D721Med (cell line): ENCODE results near the gene SNAPC4.

Experiments used
- DNase-seq: peaks from one replicate; pipeline ENCODE4 v3.0.0; 2011; ENCODE audit warnings: low spot score; ENCODE audit not compliant: insufficient read length
- FAIRE-seq: peaks from 2 replicates; lab custom pipeline; 2011; peaks lifted over from hg19 to GRCh38; lab: Jason Lieb, UNC
- TF ChIP-seq, protein P1 (sequence below): IDR thresholded peaks from 2 replicates; pipeline ENCODE4 v1.5.1; 2012; ENCODE audit warnings: mild to moderate bottlenecking, control low read depth; ENCODE audit not compliant: insufficient read depth; ENCODE audit errors: missing control alignments

SNAPC4 gene

DNA sequence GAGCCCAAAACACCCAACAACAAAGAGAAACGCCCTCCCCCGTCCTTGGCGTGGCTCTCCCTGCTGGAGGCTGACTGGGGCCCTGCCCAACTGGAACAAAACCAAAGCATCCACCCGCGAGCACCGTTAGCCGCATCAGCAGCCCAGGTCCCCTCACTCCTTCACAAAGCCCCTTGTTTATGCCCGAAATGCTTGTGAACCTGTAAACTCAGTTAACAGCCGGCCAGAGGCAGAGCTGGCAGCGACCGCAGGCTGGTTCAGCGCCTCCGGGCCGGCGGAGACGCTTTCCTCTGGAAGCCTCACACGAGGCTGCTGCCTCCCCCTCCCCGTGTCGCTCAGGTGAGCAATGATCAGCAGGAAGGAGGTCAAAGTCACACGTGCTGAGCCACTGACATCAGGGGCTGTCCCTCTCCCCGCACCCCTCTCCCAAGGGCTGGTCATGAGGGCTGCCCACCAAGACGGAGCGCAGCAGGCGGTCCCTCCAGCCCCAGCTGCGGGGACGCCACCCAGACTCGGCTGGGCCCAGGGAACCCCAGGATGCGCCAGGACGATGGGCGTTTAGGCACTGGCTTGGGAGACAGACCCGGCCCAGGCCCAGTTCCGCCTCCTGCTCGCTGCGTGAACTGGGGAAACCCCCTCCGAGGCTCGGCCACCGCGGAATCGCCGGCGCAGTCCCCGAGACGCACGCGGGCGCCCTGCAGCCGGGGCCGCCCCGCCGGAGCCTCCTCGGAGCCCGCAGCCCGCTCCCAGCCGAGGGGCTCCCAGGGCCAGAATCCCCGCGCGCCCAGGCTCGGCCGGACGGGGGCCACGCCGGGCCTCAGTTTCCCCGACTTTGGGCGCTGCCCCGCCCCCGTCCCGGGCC, 563 bp downstream of the SNAPC4 start:
- DNase-seq: no peak
- TF ChIP-seq, protein P1, sequence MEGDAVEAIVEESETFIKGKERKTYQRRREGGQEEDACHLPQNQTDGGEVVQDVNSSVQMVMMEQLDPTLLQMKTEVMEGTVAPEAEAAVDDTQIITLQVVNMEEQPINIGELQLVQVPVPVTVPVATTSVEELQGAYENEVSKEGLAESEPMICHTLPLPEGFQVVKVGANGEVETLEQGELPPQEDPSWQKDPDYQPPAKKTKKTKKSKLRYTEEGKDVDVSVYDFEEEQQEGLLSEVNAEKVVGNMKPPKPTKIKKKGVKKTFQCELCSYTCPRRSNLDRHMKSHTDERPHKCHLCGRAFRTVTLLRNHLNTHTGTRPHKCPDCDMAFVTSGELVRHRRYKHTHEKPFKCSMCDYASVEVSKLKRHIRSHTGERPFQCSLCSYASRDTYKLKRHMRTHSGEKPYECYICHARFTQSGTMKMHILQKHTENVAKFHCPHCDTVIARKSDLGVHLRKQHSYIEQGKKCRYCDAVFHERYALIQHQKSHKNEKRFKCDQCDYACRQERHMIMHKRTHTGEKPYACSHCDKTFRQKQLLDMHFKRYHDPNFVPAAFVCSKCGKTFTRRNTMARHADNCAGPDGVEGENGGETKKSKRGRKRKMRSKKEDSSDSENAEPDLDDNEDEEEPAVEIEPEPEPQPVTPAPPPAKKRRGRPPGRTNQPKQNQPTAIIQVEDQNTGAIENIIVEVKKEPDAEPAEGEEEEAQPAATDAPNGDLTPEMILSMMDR: no peak
- no peak for FAIRE-seq

DNA sequence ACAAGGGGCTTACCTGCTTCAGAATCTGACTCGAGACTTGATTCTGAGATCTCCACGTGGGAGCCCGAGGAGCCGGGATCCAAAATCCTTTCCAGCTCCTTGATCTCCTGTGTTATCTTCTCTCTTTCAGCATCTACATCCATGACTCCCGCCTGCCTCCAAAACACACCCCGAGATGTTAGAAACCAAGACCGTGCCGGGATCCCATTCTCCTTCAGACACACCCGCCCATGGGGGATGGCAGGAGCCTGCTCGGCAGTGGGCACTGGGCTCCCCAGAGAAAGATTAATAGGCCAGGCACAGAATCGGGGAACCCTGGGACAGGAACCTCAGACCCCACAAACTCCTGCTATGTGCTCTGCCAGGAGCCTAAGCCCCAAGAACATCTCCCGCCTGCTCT, 1.7 kb downstream of the SNAPC4 start:
- FAIRE-seq (no peak), DNase-seq (no peak)
- TF ChIP-seq, protein P1: no peak

DNA sequence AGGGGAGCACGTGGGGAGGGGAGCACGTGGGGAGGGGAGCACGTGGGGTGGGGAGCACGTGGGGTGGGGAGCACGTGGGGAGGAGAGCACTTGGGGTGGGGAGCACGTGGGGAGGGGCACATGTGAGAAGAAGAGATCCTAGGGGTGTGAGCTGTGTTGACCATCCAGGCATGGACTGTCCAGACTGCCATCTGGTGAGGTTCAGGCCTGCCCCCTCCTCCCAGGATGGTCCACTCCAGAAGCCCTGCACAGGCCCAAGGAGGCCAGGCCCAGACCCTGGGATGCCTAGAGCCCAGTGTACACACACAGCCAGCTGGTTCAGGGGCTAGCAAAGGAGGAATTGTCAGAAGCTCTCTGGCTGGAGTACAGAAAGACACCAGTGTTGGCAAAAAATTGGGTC, 2.3 kb downstream of the SNAPC4 start:
- TF ChIP-seq, protein P1: no peak
- no peak for FAIRE-seq
- no peak for DNase-seq

GRCh38 chr9:136396219-136396515, 3.8 kb downstream of the SNAPC4 start:
- DNase-seq (no peak), FAIRE-seq (no peak)
- TF ChIP-seq, protein P1: no peak

GRCh38 chr9:136395345-136396218, 4.4 kb downstream of the SNAPC4 start:
- DNase-seq (no peak), FAIRE-seq (no peak)
- TF ChIP-seq, protein P1: no peak

DNA sequence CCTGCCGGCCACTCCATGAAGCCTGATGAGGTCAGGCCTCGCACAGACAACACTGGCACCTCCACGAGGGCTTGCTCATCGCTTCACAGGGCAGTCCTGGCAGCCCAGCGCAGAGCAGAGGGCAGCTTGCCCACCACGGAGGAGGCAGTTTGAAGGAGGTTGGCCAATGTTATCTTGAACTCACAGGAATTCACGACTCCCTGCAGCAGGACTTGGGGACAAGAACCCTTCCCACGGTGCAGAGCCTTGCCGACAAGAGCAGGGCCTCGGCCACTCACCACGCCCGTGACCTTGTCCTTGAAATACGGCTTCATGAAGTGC, 5.0 kb downstream of the SNAPC4 start:
- TF ChIP-seq, protein P1: no peak
- DNase-seq: no peak
- no peak for FAIRE-seq
